HepG2 (cell line): ENCODE data around the gene SRSF1. TPM values are rescaled to one million over a fixed set of nuclear protein-coding genes. Genes with fewer than 3 reads are reported as not detected.
A peak's percentile ranks its signal among the peaks of the same experiment; 100 is the strongest.

ENCODE experiments used
- ATAC-seq: fragments of 200-7000 bp; cut with Tn5 transposase; 3 replicates; pipeline ENCODE4 v1.9.1; 2020; ENCODE audit warnings: mild to moderate bottlenecking, moderate library complexity
- BruUV-seq: library from RNA; stranded (reverse); fragments of 400-500 nt; replicated peaks from 2 replicates; lab custom pipeline; 2021; lab: Mats Ljungman, UMichigan
- CTCF ChIA-PET: fragments of 300-600 bp; formaldehyde crosslinking; extraction: SDS; loops from one replicate; lab custom pipeline; 2021; ENCODE audit warnings: low total read pairs, inconsistent platforms, low intra/inter-chr PET ratio; lab: Yijun Ruan, JAX
- POLR2A ChIA-PET: fragments of 350-600 bp; sonication (Branson Sonifier 250); formaldehyde crosslinking; loops from one replicate; lab custom pipeline; 2020; ENCODE audit warnings: antibody characterized with exemption, inconsistent platforms; lab: Yijun Ruan, JAX
- DNase-seq: peaks from one replicate; pipeline ENCODE4 v3.0.0-alpha.2; 2015; ENCODE audit warnings: low spot score
- FAIRE-seq: peaks from 3 replicates; lab custom pipeline; 2011; peaks lifted over from hg19 to GRCh38; lab: Jason Lieb, UNC
- H2AFZ ChIP-seq: one replicate; pipeline ENCODE4 v1.6.1; 2011; ENCODE audit warnings: low read length, inconsistent platforms
- H3K27ac ChIP-seq: fragments of 300-600 bp; 3 replicates; pipeline ENCODE4 v1.8.0; 2011; ENCODE audit warnings: mixed run types, mild to moderate bottlenecking, mixed read lengths, low read length, inconsistent platforms; ENCODE audit not compliant: insufficient read depth; ENCODE audit errors: extremely low read length
- H3K27me3 ChIP-seq, 2 experiments: fragments of 200-600 bp in 1 of 2; 2 replicates in 1 of 2; 3 replicates in 1 of 2; pipeline versions ENCODE4 v1.6.0 to v1.8.0; 2011; ENCODE audit warnings: low read length in 2 of 2, mild to moderate bottlenecking in 2 of 2, moderate library complexity in 2 of 2, inconsistent platforms in 1 of 2; ENCODE audit not compliant: insufficient read depth in 2 of 2, control insufficient read depth in 1 of 2
- H3K36me3 ChIP-seq, 2 experiments: fragments of 200-600 bp in 1 of 2; replicated peaks in 1 of 2; 2 replicates in 1 of 2; 3 replicates in 1 of 2; pipeline versions ENCODE4 v1.5.1 to v1.8.0; 2011; ENCODE audit warnings: low read length in 2 of 2, inconsistent platforms in 1 of 2; ENCODE audit not compliant: insufficient read depth in 2 of 2, control insufficient read depth in 1 of 2
- H3K4me1 ChIP-seq: 2 replicates; pipeline ENCODE4 v1.5.1; 2012; ENCODE audit warnings: low read length, inconsistent platforms; ENCODE audit not compliant: insufficient read depth
- H3K4me2 ChIP-seq: 2 replicates; pipeline ENCODE4 v1.6.0; 2011; ENCODE audit warnings: low read depth, low read length, inconsistent platforms
- H3K4me3 ChIP-seq, 3 experiments: fragments of 200-600 bp in 1 of 3; sonication (generic), shearing (Covaris generic) in 1 of 3; replicated peaks in 1 of 3; 2 replicates each; pipeline ENCODE4 v1.5.1; 2011 to 2016; ENCODE audit warnings: low read length in 3 of 3, inconsistent platforms in 2 of 3, low read depth in 2 of 3, mild to moderate bottlenecking in 2 of 3, control low read depth in 1 of 3, mixed read lengths in 1 of 3; ENCODE audit not compliant: insufficient read depth in 1 of 3
- H3K79me2 ChIP-seq: one replicate; pipeline ENCODE4 v1.6.1; 2011; ENCODE audit warnings: low read length, inconsistent platforms; ENCODE audit not compliant: insufficient read depth
- H3K9ac ChIP-seq: 2 replicates; pipeline ENCODE4 v1.6.0; 2011; ENCODE audit warnings: mild to moderate bottlenecking, low read depth, low read length, inconsistent platforms; ENCODE audit not compliant: insufficient read depth
- H3K9me3 ChIP-seq: 2 replicates; pipeline ENCODE4 v1.5.1; 2012; ENCODE audit warnings: mild to moderate bottlenecking, low read length
- H4K20me1 ChIP-seq: 2 replicates; pipeline ENCODE4 v1.6.0; 2011; ENCODE audit warnings: inconsistent platforms, mild to moderate bottlenecking, low read length, moderate library complexity; ENCODE audit not compliant: insufficient read depth
- AGO1 ChIP-seq: fragments of 200-400 bp; formaldehyde crosslinking; IDR thresholded peaks from 2 replicates; pipeline ENCODE4 v1.6.1; 2017; ENCODE audit warnings: mild to moderate bottlenecking, low read depth, low read length, moderate library complexity; ENCODE audit not compliant: poor library complexity, severe bottlenecking
- AGO2 ChIP-seq: fragments of 200-400 bp; formaldehyde crosslinking; optimal IDR thresholded peaks from 2 replicates; pipeline ENCODE3; 2017; ENCODE audit warnings: mild to moderate bottlenecking, low read depth, low read length, moderate library complexity
- ARID2 ChIP-seq: sonication (generic); formaldehyde crosslinking; IDR thresholded peaks from 2 replicates; pipeline ENCODE4 v1.8.1; 2022; ENCODE audit warnings: mild to moderate bottlenecking, missing genetic modification reagents, borderline replicate concordance
- FOXP1 ChIP-seq, 2 experiments: fragments of 450-650 bp in 1 of 2; IDR thresholded peaks; 2 replicates each; pipeline ENCODE4 v1.6.1; 2017 to 2018; ENCODE audit warnings: antibody characterized with exemption in 1 of 2
- NR3C1 ChIP-seq: sonication (generic); formaldehyde crosslinking; IDR thresholded peaks from 2 replicates; pipeline ENCODE4 v1.4.0; 2020; ENCODE audit warnings: missing genetic modification reagents
- PAF1 ChIP-seq: IDR thresholded peaks from 2 replicates; pipeline ENCODE4 v1.6.1; 2016; ENCODE audit warnings: missing genetic modification reagents, missing compliant biosample characterization
- PCBP1 ChIP-seq: fragments of 200-400 bp; formaldehyde crosslinking; IDR thresholded peaks from 2 replicates; pipeline ENCODE4 v1.6.1; 2017; ENCODE audit warnings: mild to moderate bottlenecking, low read depth, low read length, borderline replicate concordance
- POLR2A ChIP-seq, 2 experiments: IDR thresholded peaks; 2 replicates each; pipeline ENCODE4 v1.6.1; 2011; ENCODE audit warnings: low read depth in 2 of 2, low read length in 2 of 2, mild to moderate bottlenecking in 1 of 2, moderate library complexity in 1 of 2; ENCODE audit not compliant: insufficient read depth in 1 of 2
- XBP1 ChIP-seq: sonication (generic); formaldehyde crosslinking; IDR thresholded peaks from 2 replicates; pipeline ENCODE4 v1.5.0; 2020; ENCODE audit warnings: missing genetic modification reagents
- YY1 ChIP-seq: IDR thresholded peaks from 2 replicates; pipeline ENCODE4 v1.6.1; 2011; ENCODE audit warnings: low read length, low read depth, moderate library complexity, mild to moderate bottlenecking; ENCODE audit not compliant: insufficient read depth, insufficient replicate concordance
- ZNF143 ChIP-seq: sonication (generic); formaldehyde crosslinking; IDR thresholded peaks from 2 replicates; pipeline ENCODE4 v1.4.0; 2020; ENCODE audit warnings: missing genetic modification reagents
- ZNF253 ChIP-seq: sonication (generic); formaldehyde crosslinking; IDR thresholded peaks from 2 replicates; pipeline ENCODE4 v1.8.0; 2022; ENCODE audit warnings: mild to moderate bottlenecking, missing genetic modification reagents, borderline replicate concordance
- in situ Hi-C: cut with HindIII; loops from 2 replicates; pipeline ENCODE4 v1.10.0; 2017; ENCODE audit warnings: low pct_unique_long_range_greater_than_20kb; ENCODE audit not compliant: extremely low pct_ligation_motif_present
- intact Hi-C: fragments of 100-400 bp; cut with micrococcal nuclease; formaldehyde crosslinking; loops from one replicate; pipeline ENCODE4 v1.10.0; 2022; ENCODE audit not compliant: unreplicated experiment
- polyA plus RNA-seq, 8 experiments: library from polyadenylated mRNA; depleted of rRNA in 3 of 8; stranded (reverse) in 7 of 8; unstranded in 1 of 8; fragments of >200 nt; fragmentation: Illumina TruSeq in 4 of 8; extraction: Trizol in 4 of 8; gene quantifications; 2 replicates each; pipeline versions ENCODE4 v1.2.1 to v1.2.3, GENCODE V29; 2011 to 2016; ENCODE audit warnings: low read depth in 4 of 8, missing spikeins in 1 of 8, mixed read lengths in 1 of 8; ENCODE audit not compliant: insufficient read depth in 1 of 8
- total RNA-seq, 5 experiments: library from RNA; depleted of rRNA; stranded (reverse); fragments of >200 nt; fragmentation: Illumina TruSeq; extraction: Trizol; gene quantifications; 2 replicates each; pipeline ENCODE4 v1.2.3, GENCODE V29; 2016; ENCODE audit warnings: low read depth in 1 of 5
- TF ChIP-seq, protein P1 (sequence below): sonication (generic); formaldehyde crosslinking; IDR thresholded peaks from 2 replicates; pipeline ENCODE4 v1.8.1; 2022; ENCODE audit warnings: mild to moderate bottlenecking, missing genetic modification reagents
- TF ChIP-seq, protein P2 (sequence below): sonication (generic); formaldehyde crosslinking; IDR thresholded peaks from 2 replicates; pipeline ENCODE4 v1.5.0; 2020; ENCODE audit warnings: missing genetic modification reagents, mild to moderate bottlenecking, borderline replicate concordance

Gene SRSF1
- total and polyA plus RNA-seq, 2 of the 13 experiments (the other 11 are each of a cell fraction or from before 2014, with no cell fraction given), result 142 to 445 TPM

DNA sequence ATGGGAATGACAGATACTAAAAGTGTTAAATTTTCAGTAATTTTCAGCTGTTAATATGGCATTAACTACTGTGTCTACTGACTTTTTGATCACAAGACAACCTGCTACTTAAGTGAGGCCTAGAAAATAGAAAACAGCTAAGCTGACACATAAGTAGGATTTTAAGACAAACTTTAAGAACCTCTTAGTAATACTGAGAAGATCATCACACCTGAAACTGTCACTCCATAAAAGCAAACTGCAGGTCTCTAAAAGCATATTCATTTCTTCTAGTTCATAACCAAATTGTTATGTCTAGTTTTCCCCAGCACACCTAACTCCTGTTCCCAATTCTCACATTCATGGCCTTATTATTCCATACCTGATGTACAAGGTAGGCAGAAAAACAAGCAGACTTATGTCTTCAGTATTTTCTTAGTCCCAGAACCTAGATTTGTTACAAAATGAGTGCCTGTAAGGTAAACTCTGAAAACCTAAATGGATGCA lies 8.0 kb downstream of the SRSF1 start:
- in situ Hi-C loops, result loop anchor here (5.0 kb wide), 1 partner anchor 137 kb away; no protein-coding TSS in a partner anchor
- Histone ChIP-seq H3K4me2 (no peak overlapping the region), H3K9me3 (no peaks in the 10 kb centered on the region), H4K20me1 (peaks cover 37% of the 10 kb centered on the region), H3K27ac (no peak overlapping the region), H2AFZ (no peak overlapping the region), H3K4me3 (no peak overlapping the region), H3K36me3 (peaks cover 1 to 29% of the 10 kb centered on the region in 2 experiments), H3K9ac (no peak overlapping the region), H3K4me1 (peaks cover 49% of the 10 kb centered on the region), H3K79me2 (peaks cover 19% of the 10 kb centered on the region), H3K27me3 (no peaks in the 10 kb centered on the region)
- DNase-seq (no peak), FAIRE-seq (no peak), ATAC-seq (no peak)
- TF ChIP-seq NR3C1 (CRISPR knock-in tag), result no peak
- TF ChIP-seq YY1, result peak; percentile 9
- no peak for TF ChIP-seq AGO1
- TF ChIP-seq PCBP1, result no peak
- TF ChIP-seq ZNF253 (CRISPR knock-in tag), result no peak
- peak; percentile 30; the same call in 1 of the 2 replicates for TF ChIP-seq ARID2 (CRISPR knock-in tag)
- TF ChIP-seq ZNF143, result no peak
- no peak for TF ChIP-seq FOXP1 (IDR thresholded peaks at IDR 0.05)
- no peak for TF ChIP-seq FOXP1 (CRISPR knock-in tag; IDR thresholded peaks at IDR 0.05)
- peak; percentile 69; the same call in 1 of the 2 replicates for TF ChIP-seq PAF1 (CRISPR knock-in tag)
- TF ChIP-seq, protein P1, sequence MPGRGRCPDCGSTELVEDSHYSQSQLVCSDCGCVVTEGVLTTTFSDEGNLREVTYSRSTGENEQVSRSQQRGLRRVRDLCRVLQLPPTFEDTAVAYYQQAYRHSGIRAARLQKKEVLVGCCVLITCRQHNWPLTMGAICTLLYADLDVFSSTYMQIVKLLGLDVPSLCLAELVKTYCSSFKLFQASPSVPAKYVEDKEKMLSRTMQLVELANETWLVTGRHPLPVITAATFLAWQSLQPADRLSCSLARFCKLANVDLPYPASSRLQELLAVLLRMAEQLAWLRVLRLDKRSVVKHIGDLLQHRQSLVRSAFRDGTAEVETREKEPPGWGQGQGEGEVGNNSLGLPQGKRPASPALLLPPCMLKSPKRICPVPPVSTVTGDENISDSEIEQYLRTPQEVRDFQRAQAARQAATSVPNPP (CRISPR knock-in tag), result 0 out of 2 replicates have a peak, but pooled peaks have one; percentile 34
- peak; percentile 13 for TF ChIP-seq AGO2
- TF ChIP-seq POLR2A (IDR thresholded peaks at IDR 0.05; ENCODE audit: insufficient read depth in 1 of 2, low read depth in 2 of 2, low read length in 2 of 2), result peak in 1 of 2 experiments; percentile 9; a peak in 1 of 4 replicates
- no peak for TF ChIP-seq XBP1 (CRISPR knock-in tag)
- TF ChIP-seq, protein P2, sequence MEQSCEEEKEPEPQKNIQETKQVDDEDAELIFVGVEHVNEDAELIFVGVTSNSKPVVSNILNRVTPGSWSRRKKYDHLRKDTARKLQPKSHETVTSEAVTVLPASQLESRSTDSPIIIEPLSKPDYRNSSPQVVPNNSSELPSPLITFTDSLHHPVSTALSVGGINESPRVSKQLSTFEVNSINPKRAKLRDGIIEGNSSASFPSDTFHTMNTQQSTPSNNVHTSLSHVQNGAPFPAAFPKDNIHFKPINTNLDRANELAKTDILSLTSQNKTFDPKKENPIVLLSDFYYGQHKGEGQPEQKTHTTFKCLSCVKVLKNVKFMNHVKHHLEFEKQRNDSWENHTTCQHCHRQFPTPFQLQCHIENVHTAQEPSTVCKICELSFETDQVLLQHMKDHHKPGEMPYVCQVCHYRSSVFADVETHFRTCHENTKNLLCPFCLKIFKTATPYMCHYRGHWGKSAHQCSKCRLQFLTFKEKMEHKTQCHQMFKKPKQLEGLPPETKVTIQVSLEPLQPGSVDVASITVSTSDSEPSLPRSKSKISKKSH (CRISPR knock-in tag), result no peak
- no TSS peak for BruUV-seq
- ChIA-PET CTCF (interaction anchor here (1.3 to 1.8 kb wide), 3 partner anchors 107 to 141 kb away, joined by 3 to 12 read pairs (median 8); no protein-coding TSS in a partner anchor), POLR2A (interaction anchor here (1.0 to 14.7 kb wide), 9 partner anchors 7 to 148 kb away, joined by 3 to 173 read pairs (median 11); partner anchors contain the start of genes DYNLL2, SRSF1 and VEZF1)
- intact Hi-C loops, result loop anchor here (1.0 kb wide), 2 partner anchors 107 to 114 kb away; no protein-coding TSS in a partner anchor
